Measurements from ENCODE around the gene FTCD.
"Not testable (repeated sequence)": the region's sequence is repeated elsewhere in the genome, so short reads cannot be mapped to it uniquely, and the experiment has no call there.

The FTCD gene

GRCh38 chr21:46188226-46189212 is 33.1 kb upstream of the FTCD start:
- DNase-seq (ENCODE audit: low read depth in 3 of 3): no peak

GRCh38 chr21:46187814-46188213 is 32.4 kb upstream of the FTCD start:
- DNase-seq (ENCODE audit: low read depth in 3 of 3): no peak

GRCh38 chr21:46187261-46187660 is 31.9 kb upstream of the FTCD start:
- no peak for DNase-seq (ENCODE audit: low read depth in 3 of 3)

- no peak for DNase-seq (ENCODE audit: low read depth in 3 of 3)
Observed at GRCh38 chr21:46185716-46186115, 30.3 kb upstream of the FTCD start.

- peak in 2 of 3 experiments; percentile 47 to 50 for DNase-seq (ENCODE audit: low read depth in 3 of 3)
Observed at GRCh38 chr21:46184625-46185555, 29.5 kb upstream of the FTCD start.

- DNase-seq (ENCODE audit: low read depth in 3 of 3): peak in 1 of 3 experiments; percentile 29
Observed at GRCh38 chr21:46183910-46184624, 28.7 kb upstream of the FTCD start, which contains the start of gene SPATC1L. TSS of gene SPATC1L (minus strand) at chr21:46184459. CDS start at chr21:46182816, 1,643 bp downstream.

GRCh38 chr21:46183337-46183909 is 28.0 kb upstream of the FTCD start:
- not testable (repeated sequence) for DNase-seq (ENCODE audit: low read depth in 3 of 3)

- no peak for DNase-seq (ENCODE audit: low read depth in 3 of 3)
Observed at GRCh38 chr21:46182548-46183336, 27.4 kb upstream of the FTCD start.

GRCh38 chr21:46181953-46182547 is 26.7 kb upstream of the FTCD start:
- DNase-seq (ENCODE audit: low read depth in 3 of 3): no peak

- no peak for DNase-seq (ENCODE audit: low read depth in 3 of 3)
Observed at GRCh38 chr21:46181436-46181835, 26.1 kb upstream of the FTCD start.

- no peak for DNase-seq (ENCODE audit: low read depth in 3 of 3)
Observed at GRCh38 chr21:46180778-46181391, 25.5 kb upstream of the FTCD start.

- no peak for DNase-seq (ENCODE audit: low read depth in 3 of 3)
Observed at GRCh38 chr21:46180079-46180722, 24.8 kb upstream of the FTCD start.

GRCh38 chr21:46179708-46180078 is 24.3 kb upstream of the FTCD start:
- no peak for DNase-seq (ENCODE audit: low read depth in 3 of 3)

- no peak for DNase-seq (ENCODE audit: low read depth in 3 of 3)
Observed at GRCh38 chr21:46178961-46179360, 23.6 kb upstream of the FTCD start.

- DNase-seq (ENCODE audit: low read depth in 3 of 3): not testable (repeated sequence)
Observed at GRCh38 chr21:46176443-46177129, 21.2 kb upstream of the FTCD start.

- DNase-seq (ENCODE audit: low read depth in 3 of 3): no peak
Observed at GRCh38 chr21:46173573-46173972, 18.2 kb upstream of the FTCD start.

- no peak for DNase-seq (ENCODE audit: low read depth in 3 of 3)
Observed at GRCh38 chr21:46172863-46173528, 17.6 kb upstream of the FTCD start.

All from stimulated activated CD4-positive, alpha-beta T cell treated with anti-CD3 and anti-CD28 coated beads, TNF-alpha, amount 100 ng/mL, for 4 hours (primary cell).